Erythroblast (primary cell): ENCODE results near the gene MOBP.

ENCODE experiments used
- DNase-seq, 2 experiments: peaks; one replicate each; lab custom pipeline; 2025; lab: John Stamatoyannopoulos, UW
- GATA1 ChIP-seq: IDR thresholded peaks from 2 replicates; pipeline ENCODE4 v1.6.1; 2011; ENCODE audit warnings: low read depth, mild to moderate bottlenecking, control low read depth, low read length, moderate library complexity
- POLR2A ChIP-seq: IDR thresholded peaks from 2 replicates; pipeline ENCODE4 v1.6.1; 2011; ENCODE audit warnings: mild to moderate bottlenecking, low read length

MOBP gene

DNA sequence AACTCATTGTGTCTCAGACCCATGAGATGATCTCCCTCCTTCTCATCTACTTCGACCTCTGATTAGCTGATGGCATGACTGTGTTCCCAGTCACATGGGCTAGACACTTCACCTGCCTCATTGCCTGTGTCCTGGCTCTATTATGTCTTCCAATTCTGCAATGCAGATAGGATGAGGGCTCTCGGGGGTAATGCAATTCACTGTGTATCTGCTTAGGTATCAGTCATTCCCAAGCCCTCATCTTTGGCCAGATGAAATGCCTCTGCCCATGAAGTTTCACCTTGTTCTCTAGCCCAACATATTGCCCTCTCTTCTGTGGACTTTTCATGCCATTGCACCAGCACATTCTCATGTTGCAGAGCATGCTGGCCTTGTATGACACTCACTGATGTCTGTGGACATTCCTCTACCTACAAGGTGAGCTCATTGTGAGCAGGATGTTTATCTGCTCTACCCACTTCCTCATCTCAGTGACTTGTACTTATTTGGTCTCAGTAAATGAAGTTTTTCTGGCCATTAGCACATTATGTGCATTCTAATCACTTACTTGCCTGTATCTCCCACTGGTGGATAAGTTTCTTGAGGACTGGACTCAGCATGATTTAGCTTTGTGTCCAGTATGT is 32.3 kb downstream of the MOBP start:
- TF ChIP-seq GATA1 (no peak), POLR2A (no peak)
- no peak for DNase-seq

DNA sequence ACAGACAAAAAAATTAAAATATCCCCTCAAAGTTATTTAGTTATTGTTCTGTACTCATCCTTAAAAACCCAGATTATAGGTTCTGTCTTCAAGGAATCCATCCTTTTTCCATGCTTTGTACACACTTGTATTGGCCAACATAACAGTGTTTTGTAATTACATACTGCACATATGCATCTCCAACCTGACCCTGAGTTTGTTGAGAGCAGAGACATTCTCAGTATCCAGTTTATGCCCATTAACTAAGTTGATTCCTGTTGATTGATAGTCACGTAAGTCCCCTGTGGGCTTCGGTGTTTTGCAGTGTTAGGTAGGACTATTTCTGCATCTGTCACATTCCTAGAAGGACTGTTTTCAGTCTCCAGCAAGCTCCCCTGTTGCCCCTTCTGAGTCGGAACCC is 33.6 kb downstream of the MOBP start:
- DNase-seq: no peak

GRCh38 chr3:39501968-39502837 is 34.7 kb downstream of the MOBP start:
- no peak for DNase-seq
- no peak for TF ChIP-seq POLR2A
- TF ChIP-seq GATA1: no peak

More for the DNA sequence above, 33.6 kb downstream of the MOBP start:
- no peak for TF ChIP-seq POLR2A
- no peak for TF ChIP-seq GATA1

DNA sequence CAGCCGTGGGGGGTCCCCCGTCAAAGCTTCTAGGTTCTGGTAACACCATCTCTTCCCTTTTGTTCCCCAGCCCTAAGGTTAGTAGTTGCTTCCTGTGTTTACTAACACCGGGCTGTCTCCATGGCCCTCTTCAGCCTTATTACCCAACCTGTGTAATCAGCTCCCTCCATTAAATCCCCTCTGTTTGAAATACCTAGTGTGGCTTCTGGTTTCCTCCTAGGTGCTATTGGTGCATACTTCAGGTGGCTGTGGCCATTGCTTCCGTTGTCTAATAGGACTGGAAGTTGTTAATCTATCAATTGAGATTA is 35.3 kb downstream of the MOBP start:
- TF ChIP-seq POLR2A (no peak), GATA1 (no peak)
- DNase-seq: no peak

DNA sequence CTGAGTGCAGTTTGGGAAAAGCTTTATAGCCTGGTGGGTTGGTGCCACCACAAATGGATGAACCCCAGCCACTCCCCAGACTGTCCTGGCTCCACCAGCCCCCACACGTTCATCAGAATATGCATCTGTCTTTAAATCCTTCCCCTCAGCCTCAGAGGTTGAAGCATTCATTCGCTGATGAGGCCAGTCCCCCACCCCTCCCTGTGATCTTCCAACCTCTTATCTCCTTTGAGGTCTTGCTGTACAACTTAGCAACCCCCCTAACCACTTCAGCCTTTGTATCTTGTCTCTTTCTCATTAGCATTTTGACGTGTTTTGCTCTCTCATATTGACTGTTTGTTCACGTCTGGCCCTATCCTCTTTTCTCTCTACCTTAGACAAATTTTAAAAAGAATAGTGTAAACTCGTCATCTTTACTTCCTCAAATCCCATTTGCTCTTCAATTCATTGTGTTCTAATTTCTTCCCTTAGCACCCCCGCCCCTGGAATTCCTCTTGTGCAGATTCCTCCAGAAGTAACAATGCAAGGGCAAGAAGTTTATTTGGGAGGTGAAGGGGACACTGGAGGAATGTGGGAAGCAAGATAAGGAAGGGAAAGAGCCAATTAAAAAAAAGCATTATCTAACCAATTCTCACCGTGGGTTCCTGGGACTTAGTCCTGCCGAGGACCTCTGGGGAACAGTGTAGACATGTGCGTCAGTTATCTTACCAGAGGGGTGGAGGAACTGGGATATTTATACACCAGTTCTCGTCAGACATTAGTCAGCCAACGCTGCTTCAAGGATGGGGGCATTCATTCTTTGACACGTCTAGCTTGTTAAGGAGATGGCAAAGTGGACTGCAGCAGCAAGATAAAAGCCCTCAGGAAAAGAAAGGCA is 38.6 kb downstream of the MOBP start:
- DNase-seq: no peak
- TF ChIP-seq GATA1 (no peak), POLR2A (no peak)

DNA sequence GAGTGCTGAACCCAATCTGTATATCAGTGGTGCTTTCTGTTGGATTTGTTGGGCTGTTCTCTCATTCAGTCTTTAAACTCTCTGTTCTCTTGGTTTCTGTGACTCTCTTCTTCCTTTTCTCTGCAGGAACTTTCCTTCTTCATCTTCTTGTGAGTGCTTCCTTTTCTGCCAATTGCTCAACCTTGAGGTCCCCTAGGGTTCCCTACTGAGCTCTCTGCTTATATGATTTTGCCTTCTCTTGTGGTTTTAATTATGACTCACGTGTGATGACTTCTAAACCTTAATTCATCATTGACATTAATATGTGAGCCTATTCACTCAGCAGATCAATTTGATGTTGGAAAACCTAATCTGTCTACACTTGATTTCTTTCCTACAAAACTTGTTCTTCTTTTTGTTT is 39.4 kb downstream of the MOBP start:
- DNase-seq: no peak
- TF ChIP-seq GATA1: no peak
- TF ChIP-seq POLR2A: no peak

- TF ChIP-seq GATA1 (no peak), POLR2A (no peak)
- no peak for DNase-seq
Observed at GRCh38 chr3:39513791-39514369, 46.4 kb downstream of the MOBP start.

GRCh38 chr3:39515681-39516441 is 48.4 kb downstream of the MOBP start:
- no peak for DNase-seq

GRCh38 chr3:39519103-39519502 is 51.6 kb downstream of the MOBP start:
- TF ChIP-seq GATA1 (no peak), POLR2A (no peak)

More at GRCh38 chr3:39515681-39516441, 48.4 kb downstream of the MOBP start:
- TF ChIP-seq GATA1 (no peak), POLR2A (no peak)

GRCh38 chr3:39519554-39520288 is 52.2 kb downstream of the MOBP start:
- TF ChIP-seq GATA1: no peak
- no peak for TF ChIP-seq POLR2A
- no peak for DNase-seq

More at GRCh38 chr3:39519103-39519502, 51.6 kb downstream of the MOBP start:
- DNase-seq: no peak

DNA sequence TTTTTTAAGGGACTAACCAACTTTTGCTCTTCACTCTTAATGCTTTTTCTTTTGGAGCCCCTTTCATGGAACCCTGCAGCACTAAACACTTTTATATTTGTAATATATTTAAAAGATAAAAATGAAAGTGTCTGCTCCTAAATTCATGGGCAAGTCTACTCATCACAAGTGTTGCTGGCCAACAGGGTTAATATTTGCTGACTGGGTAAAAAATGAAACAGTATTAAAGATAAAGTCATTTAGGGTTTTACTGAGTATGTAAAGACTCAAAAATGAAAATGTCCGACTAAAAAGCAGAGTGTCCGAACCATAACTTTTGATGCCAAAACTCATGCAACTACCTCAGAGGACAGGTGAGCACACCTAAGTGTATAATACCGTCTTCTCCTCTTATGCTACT is 54.0 kb downstream of the MOBP start:
- DNase-seq: no peak
- TF ChIP-seq GATA1 (no peak), POLR2A (no peak)

- TF ChIP-seq POLR2A (no peak), GATA1 (no peak)
- peak; percentile 6 to 12 for DNase-seq
Observed at GRCh38 chr3:39524107-39524506, 56.6 kb downstream of the MOBP start.

GRCh38 chr3:39528844-39529243 is 61.4 kb downstream of the MOBP start:
- TF ChIP-seq GATA1: no peak
- no peak for TF ChIP-seq POLR2A
- DNase-seq: no peak
